NCI-H2171 treated with DMSO at 0.1 percent for 48 hours (cell line): ENCODE measurements around the gene COASY.

ENCODE experiments used
- DNase-seq: peaks from one replicate; lab custom pipeline; 2025; lab: John Stamatoyannopoulos, UW

COASY gene

GRCh38 chr17:42613699-42614295 is 51.8 kb downstream of the COASY start:
- no peak for DNase-seq
